NCI-H2107 (cell line): ENCODE measurements around the gene TMEM121.
"Not testable (repeated sequence)": the region's sequence is repeated elsewhere in the genome, so short reads cannot be mapped to it uniquely, and the experiment has no call there.

Experiments
- DNase-seq: peaks from one replicate; lab custom pipeline; 2025; lab: John Stamatoyannopoulos, UW

Gene TMEM121

GRCh38 chr14:105570482-105570881 lies 44.1 kb downstream of the TMEM121 start:
- DNase-seq, result no peak

- DNase-seq, result not testable (repeated sequence)
These were observed 45.0 kb downstream of the TMEM121 start for GRCh38 chr14:105571181-105571951.

GRCh38 chr14:105572063-105572462 lies 45.7 kb downstream of the TMEM121 start:
- not testable (repeated sequence) for DNase-seq

GRCh38 chr14:105573841-105574240 lies 47.5 kb downstream of the TMEM121 start:
- not testable (repeated sequence) for DNase-seq

GRCh38 chr14:105574411-105574810 lies 48.0 kb downstream of the TMEM121 start:
- DNase-seq, result not testable (repeated sequence)

- not testable (repeated sequence) for DNase-seq
These were observed 48.8 kb downstream of the TMEM121 start for GRCh38 chr14:105575016-105575700.

- DNase-seq, result no peak
These were observed 50.2 kb downstream of the TMEM121 start for GRCh38 chr14:105576525-105577088.

- DNase-seq, result no peak
These were observed 51.0 kb downstream of the TMEM121 start for GRCh38 chr14:105577314-105577861.

GRCh38 chr14:105578070-105578469 lies 51.7 kb downstream of the TMEM121 start:
- DNase-seq, result no peak

GRCh38 chr14:105579221-105579620 lies 52.8 kb downstream of the TMEM121 start:
- DNase-seq, result not testable (repeated sequence)
